Stimulated activated CD8-positive, alpha-beta memory T cell treated with anti-CD3 and anti-CD28 coated beads, Interleukin-4, amount 100 ng/mL, for 4 hours (primary cell): Measurements from ENCODE around the gene AMN1.
A peak's percentile ranks its signal among the peaks of the same experiment; 100 is the strongest.
"Not testable (repeated sequence)": the region's sequence is repeated elsewhere in the genome, so short reads cannot be mapped to it uniquely, and the experiment has no call there.

Experiments
- DNase-seq, 2 donors: peaks; one replicate each; pipeline ENCODE4 v3.0.0-alpha.2; 2020; ENCODE audit warnings: low read depth in 2 of 2, low spot score in 1 of 2

The AMN1 gene

GRCh38 chr12:31685801-31686200, 43.0 kb downstream of the AMN1 start:
- DNase-seq: no peak

- DNase-seq: peak; percentile 23 to 34
These were observed 46.5 kb downstream of the AMN1 start for GRCh38 chr12:31682136-31682962.

- no peak for DNase-seq
These were observed 56.3 kb downstream of the AMN1 start for GRCh38 chr12:31672521-31672920.

- DNase-seq: not testable (repeated sequence)
These were observed 59.2 kb downstream of the AMN1 start for GRCh38 chr12:31669582-31669981.

GRCh38 chr12:31669020-31669419, 59.8 kb downstream of the AMN1 start:
- DNase-seq: no peak

- no peak for DNase-seq
These were observed 64.8 kb downstream of the AMN1 start for GRCh38 chr12:31664038-31664437.

- no peak for DNase-seq
These were observed 65.2 kb downstream of the AMN1 start for GRCh38 chr12:31663576-31663975.

- DNase-seq: no peak
These were observed 66.5 kb downstream of the AMN1 start for GRCh38 chr12:31662176-31662849.

GRCh38 chr12:31659087-31659942, 69.5 kb downstream of the AMN1 start, which contains the start of gene ETFBKMT:
Gene ETFBKMT, plus strand, starts transcription at chr12:31659688. Its CDS starts 2,266 bp downstream, at chr12:31661954.
- peak; percentile 76 to 81 for DNase-seq

GRCh38 chr12:31658471-31659086, 70.2 kb downstream of the AMN1 start:
- no peak for DNase-seq

GRCh38 chr12:31655792-31656191, 73.0 kb downstream of the AMN1 start:
- no peak for DNase-seq

GRCh38 chr12:31655208-31655607, 73.6 kb downstream of the AMN1 start:
- no peak for DNase-seq

- no peak for DNase-seq
These were observed 76.8 kb downstream of the AMN1 start for GRCh38 chr12:31651893-31652521.

- DNase-seq: no peak
These were observed 77.9 kb downstream of the AMN1 start for GRCh38 chr12:31650918-31651317.

GRCh38 chr12:31647086-31647491, 81.7 kb downstream of the AMN1 start:
- no peak for DNase-seq

GRCh38 chr12:31645924-31646323, 82.9 kb downstream of the AMN1 start:
- DNase-seq: no peak

GRCh38 chr12:31644536-31644935, 84.3 kb downstream of the AMN1 start:
- no peak for DNase-seq

- DNase-seq: no peak
These were observed 87.2 kb downstream of the AMN1 start for GRCh38 chr12:31641509-31642090.

- DNase-seq: no peak
These were observed 94.2 kb downstream of the AMN1 start for GRCh38 chr12:31634620-31635019.

- DNase-seq: no peak
These were observed 95.4 kb downstream of the AMN1 start for GRCh38 chr12:31633464-31633863.
